OCI-LY7 (cell line): ENCODE data around the gene PTH1R.

Experiments used
- EZH2phosphoT487 ChIP-seq: fragments of 200-600 bp; sonication (generic); IDR thresholded peaks from 2 replicates; pipeline ENCODE4 v1.6.1; 2018; ENCODE audit warnings: low read depth, borderline replicate concordance, mild to moderate bottlenecking, mixed run types, antibody characterized with exemption, low read length, moderate library complexity, mixed read lengths
- TF ChIP-seq, protein P1 (sequence below): fragments of 200-600 bp; sonication (generic); conservative IDR thresholded peaks from 2 replicates; pipeline ENCODE4 v1.5.1; 2014; ENCODE audit warnings: mild to moderate bottlenecking, antibody characterized with exemption, low read length, moderate library complexity, mixed read lengths

DNA sequence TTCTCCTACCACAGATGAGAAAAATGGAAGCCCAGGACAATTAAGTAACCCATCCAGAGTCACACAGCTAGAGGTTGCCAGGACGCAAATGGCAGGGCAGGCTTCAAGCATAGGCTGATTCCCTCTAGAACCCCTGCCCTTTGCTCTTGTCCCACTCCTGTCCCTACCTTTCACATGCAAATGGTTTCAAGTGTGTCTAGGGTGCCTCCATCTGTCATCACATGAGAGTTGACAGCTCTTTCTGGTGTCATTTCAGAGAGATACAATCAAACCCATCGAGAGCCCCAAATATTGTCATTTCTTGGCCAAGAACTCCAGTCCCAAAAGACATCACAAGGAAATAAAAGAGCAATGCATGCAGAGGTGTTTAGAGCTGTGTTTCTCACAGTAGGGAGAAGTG is 75.3 kb downstream of the PTH1R start:
- TF ChIP-seq, protein P1, sequence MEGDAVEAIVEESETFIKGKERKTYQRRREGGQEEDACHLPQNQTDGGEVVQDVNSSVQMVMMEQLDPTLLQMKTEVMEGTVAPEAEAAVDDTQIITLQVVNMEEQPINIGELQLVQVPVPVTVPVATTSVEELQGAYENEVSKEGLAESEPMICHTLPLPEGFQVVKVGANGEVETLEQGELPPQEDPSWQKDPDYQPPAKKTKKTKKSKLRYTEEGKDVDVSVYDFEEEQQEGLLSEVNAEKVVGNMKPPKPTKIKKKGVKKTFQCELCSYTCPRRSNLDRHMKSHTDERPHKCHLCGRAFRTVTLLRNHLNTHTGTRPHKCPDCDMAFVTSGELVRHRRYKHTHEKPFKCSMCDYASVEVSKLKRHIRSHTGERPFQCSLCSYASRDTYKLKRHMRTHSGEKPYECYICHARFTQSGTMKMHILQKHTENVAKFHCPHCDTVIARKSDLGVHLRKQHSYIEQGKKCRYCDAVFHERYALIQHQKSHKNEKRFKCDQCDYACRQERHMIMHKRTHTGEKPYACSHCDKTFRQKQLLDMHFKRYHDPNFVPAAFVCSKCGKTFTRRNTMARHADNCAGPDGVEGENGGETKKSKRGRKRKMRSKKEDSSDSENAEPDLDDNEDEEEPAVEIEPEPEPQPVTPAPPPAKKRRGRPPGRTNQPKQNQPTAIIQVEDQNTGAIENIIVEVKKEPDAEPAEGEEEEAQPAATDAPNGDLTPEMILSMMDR, result no peak
- no peak for TF ChIP-seq EZH2phosphoT487
